CD8-positive, alpha-beta memory T cell (primary cell): ENCODE results near the gene SLC27A5. TPM values are rescaled to one million over a fixed set of nuclear protein-coding genes. Genes with fewer than 3 reads are reported as not detected.

Experiments
- CTCF ChIA-PET: fragments of 350-600 bp; sonication (Branson Sonifier 250); formaldehyde crosslinking; loops from one replicate; lab custom pipeline; 2021; ENCODE audit warnings: antibody characterized with exemption; lab: Charles Lee
- POLR2A ChIA-PET: fragments of 350-600 bp; sonication (Branson Sonifier 250); formaldehyde crosslinking; loops from one replicate; lab custom pipeline; 2021; ENCODE audit warnings: antibody characterized with exemption; lab: Charles Lee
- DNase-seq, 5 donors: peaks; one replicate each; pipeline versions ENCODE4 v3.0.0 to v3.0.0-alpha.2; 2020 to 2022; ENCODE audit warnings: mixed read lengths in 1 of 5
- H3K27ac ChIP-seq: one replicate; pipeline ENCODE4 v1.7.0; 2013; ENCODE audit warnings: low read depth, mild to moderate bottlenecking, low read length, moderate library complexity
- H3K27me3 ChIP-seq: 2 replicates; pipeline ENCODE4 v1.7.0; 2013; ENCODE audit warnings: low read length, mild to moderate bottlenecking; ENCODE audit not compliant: insufficient read depth, poor library complexity, severe bottlenecking
- H3K36me3 ChIP-seq: 2 replicates; pipeline ENCODE4 v1.7.0; 2013; ENCODE audit warnings: mild to moderate bottlenecking, low read length, moderate library complexity; ENCODE audit not compliant: insufficient read depth
- H3K4me1 ChIP-seq: 2 replicates; pipeline ENCODE4 v1.7.0; 2013; ENCODE audit warnings: mild to moderate bottlenecking, low read length, moderate library complexity; ENCODE audit not compliant: insufficient read depth
- H3K4me3 ChIP-seq: 2 replicates; pipeline ENCODE4 v1.7.0; 2013; ENCODE audit warnings: mild to moderate bottlenecking, low read length
- H3K9me3 ChIP-seq: 2 replicates; pipeline ENCODE4 v1.7.0; 2013; ENCODE audit warnings: mild to moderate bottlenecking, low read length
- H3K27ac Mint-ChIP-seq, 8 donors: one replicate each; pipeline ENCODE4 v1.8.0; 2020 to 2021; ENCODE audit warnings: mixed read lengths in 8 of 8, mild to moderate bottlenecking in 6 of 8, inconsistent platforms in 3 of 8, moderate library complexity in 3 of 8
- H3K27me3 Mint-ChIP-seq, 2 donors: one replicate each; pipeline ENCODE4 v1.8.0; 2020 to 2021; ENCODE audit warnings: mixed read lengths in 2 of 2, mild to moderate bottlenecking in 1 of 2, moderate library complexity in 1 of 2
- H3K36me3 Mint-ChIP-seq, 3 donors: one replicate each; pipeline ENCODE4 v1.8.0; 2020 to 2021; ENCODE audit warnings: mixed read lengths in 3 of 3, inconsistent platforms in 1 of 3, mild to moderate bottlenecking in 1 of 3
- H3K4me1 Mint-ChIP-seq, 3 donors: one replicate each; pipeline ENCODE4 v1.8.0; 2020 to 2021; ENCODE audit warnings: mixed read lengths in 3 of 3, inconsistent platforms in 1 of 3, mild to moderate bottlenecking in 1 of 3
- H3K4me3 Mint-ChIP-seq, 7 donors: one replicate each; pipeline ENCODE4 v1.8.0; 2020 to 2021; ENCODE audit warnings: mixed read lengths in 7 of 7, mild to moderate bottlenecking in 6 of 7, moderate library complexity in 4 of 7, inconsistent platforms in 2 of 7
- H3K9me3 Mint-ChIP-seq, 5 donors: one replicate each; pipeline ENCODE4 v1.8.0; 2020 to 2022; ENCODE audit warnings: mixed read lengths in 5 of 5, mild to moderate bottlenecking in 3 of 5, moderate library complexity in 2 of 5, inconsistent platforms in 1 of 5
- polyA plus RNA-seq: library from polyadenylated mRNA; unstranded; fragments of 300-500 nt; fragmentation: Illumina TruSeq; gene quantifications from one replicate; pipeline ENCODE4 v1.2.3, GENCODE V29; 2021
- total RNA-seq, 2 experiments: library from RNA; stranded (reverse); gene quantifications; one replicate each; pipeline ENCODE4 v1.2.3, GENCODE V29; 2021

SLC27A5 gene
- total and polyA plus RNA-seq, 3 experiments from 2014 or later, result 16.1 to 25.9 (median 19.1) TPM

DNA sequence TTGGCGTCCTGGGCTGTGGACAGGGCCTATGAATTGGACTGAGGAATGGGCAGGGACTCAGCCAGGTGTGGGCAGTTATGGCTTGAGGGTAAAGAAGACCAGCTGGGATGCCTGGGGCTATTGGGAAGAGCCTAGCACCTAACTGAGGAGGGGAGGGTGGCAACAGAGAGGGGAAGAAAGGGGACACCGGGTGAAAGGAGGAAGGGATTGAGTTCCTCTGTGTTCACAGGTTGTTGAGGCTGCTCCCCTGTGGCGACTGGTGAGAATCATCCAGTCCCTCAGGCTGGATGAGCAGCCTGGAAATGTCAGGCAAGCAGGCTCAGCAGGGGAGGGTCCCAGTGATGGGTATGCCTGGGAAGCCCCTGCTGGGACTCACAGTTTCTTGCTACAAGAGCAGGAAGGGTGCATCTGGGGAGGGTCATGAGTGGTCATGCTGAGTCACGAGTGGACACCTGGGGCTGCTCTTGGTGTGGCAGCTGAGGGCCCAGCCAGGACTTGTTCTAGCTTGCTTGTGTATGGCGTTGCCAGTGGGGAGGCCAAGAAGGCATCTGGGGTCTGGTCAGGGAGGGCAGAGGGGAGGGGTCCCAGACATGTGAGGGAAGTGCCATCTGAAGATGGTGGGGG is 43.5 kb downstream of the SLC27A5 start:
- Mint-ChIP-seq H3K9me3 (no peaks in the 10 kb centered on the region), H3K27ac (peak overlapping the region in 7 of 8 donors; percentile 40 to 92 (median 81)), H3K27me3 (peaks cover 0 to 2% of the 10 kb centered on the region in 2 donors), H3K4me3 (peak overlapping the region; percentile 84 to 88 (median 85)), H3K4me1 (peaks cover 22 to 28% (median 25%) of the 10 kb centered on the region in 3 donors), H3K36me3 (peaks cover 0 to 43% (median 0%) of the 10 kb centered on the region in 3 donors)
- no peak for DNase-seq
- H3K27ac ChIP-seq, result no peak overlapping the region
- peaks cover 18% of the 10 kb centered on the region for H3K36me3 ChIP-seq
- no peak overlapping the region for H3K4me3 ChIP-seq
- ChIA-PET CTCF (no interaction called here), POLR2A (no interaction called here)
- H3K27me3 ChIP-seq, result no peaks in the 10 kb centered on the region
- H3K9me3 ChIP-seq, result no peaks in the 10 kb centered on the region
- H3K4me1 ChIP-seq, result peaks cover 13% of the 10 kb centered on the region

DNA sequence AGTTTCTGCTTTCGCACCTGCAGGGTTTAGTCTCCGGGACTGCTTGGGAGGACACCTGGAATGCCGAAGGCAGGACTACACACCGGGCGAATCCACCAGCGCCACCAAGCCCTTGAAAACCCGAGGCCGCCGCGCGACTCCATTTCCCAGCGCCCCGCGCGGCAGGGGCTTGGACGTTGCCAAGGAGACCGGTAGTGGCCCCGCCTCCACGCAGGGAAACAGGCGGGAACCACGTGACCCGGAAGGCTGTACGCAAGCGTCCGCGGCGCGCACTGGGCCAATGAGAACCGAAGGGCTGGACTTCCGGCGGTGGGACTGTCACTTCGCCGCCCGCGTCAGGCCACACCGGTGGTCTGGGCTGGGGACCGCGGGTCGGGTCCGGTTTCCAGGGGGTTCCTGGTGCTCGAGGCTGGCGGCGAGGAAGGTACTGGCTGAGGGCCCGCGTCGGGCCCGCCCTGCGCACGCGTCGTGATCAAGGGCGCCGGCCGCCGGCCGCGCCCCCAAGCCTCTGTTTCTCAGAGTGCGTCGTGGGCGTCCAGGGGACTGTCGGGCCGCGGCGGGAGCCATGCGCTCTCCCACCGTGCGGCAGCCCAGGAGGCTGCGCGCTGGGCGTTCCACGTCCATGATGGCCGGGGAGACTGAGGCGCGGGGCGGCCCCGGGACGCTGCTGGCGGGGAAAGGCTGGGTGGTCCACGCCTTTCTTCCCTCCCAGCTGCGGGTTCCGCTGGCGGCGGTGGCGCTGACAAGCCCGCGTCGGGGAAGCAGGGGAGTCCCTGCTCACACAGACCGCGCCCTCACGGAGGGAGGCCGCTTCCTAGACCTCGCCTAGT is 44.8 kb downstream of the SLC27A5 start, which contains the start of gene ZNF324:
Gene ZNF324 (plus strand): TSS at position 321 of the 830 bp plus-strand sequence. CDS start 2,106 bp downstream, outside the sequence.
- ChIA-PET CTCF (interaction anchor here (1.2 kb wide), 1 partner anchor 53 kb away, joined by 3 read pairs; the partner anchor contains the start of gene ZBTB45), POLR2A (no interaction called here)
- peaks cover 0 to 31% (median 0%) of the 10 kb centered on the region in 3 donors for H3K36me3 Mint-ChIP-seq
- DNase-seq, result peak; percentile 94 to 98 (median 97)
- Histone ChIP-seq H3K36me3 (peaks cover 6% of the 10 kb centered on the region), H3K9me3 (no peaks in the 10 kb centered on the region), H3K27ac (peak within 1 kb of the TSS; percentile 96), H3K4me1 (peaks cover 13% of the 10 kb centered on the region), H3K27me3 (no peaks in the 10 kb centered on the region), H3K4me3 (peak within 1 kb of the TSS; percentile 81)
- H3K27me3 Mint-ChIP-seq, result peaks cover 0 to 2% of the 10 kb centered on the region in 2 donors
- H3K4me3 Mint-ChIP-seq, result peak within 1 kb of the TSS; percentile 84 to 94 (median 86)
- no peaks in the 10 kb centered on the region for H3K9me3 Mint-ChIP-seq
- H3K27ac Mint-ChIP-seq, result peak within 1 kb of the TSS; percentile 73 to 96 (median 90)
- H3K4me1 Mint-ChIP-seq, result peaks cover 22 to 28% (median 25%) of the 10 kb centered on the region in 3 donors

DNA sequence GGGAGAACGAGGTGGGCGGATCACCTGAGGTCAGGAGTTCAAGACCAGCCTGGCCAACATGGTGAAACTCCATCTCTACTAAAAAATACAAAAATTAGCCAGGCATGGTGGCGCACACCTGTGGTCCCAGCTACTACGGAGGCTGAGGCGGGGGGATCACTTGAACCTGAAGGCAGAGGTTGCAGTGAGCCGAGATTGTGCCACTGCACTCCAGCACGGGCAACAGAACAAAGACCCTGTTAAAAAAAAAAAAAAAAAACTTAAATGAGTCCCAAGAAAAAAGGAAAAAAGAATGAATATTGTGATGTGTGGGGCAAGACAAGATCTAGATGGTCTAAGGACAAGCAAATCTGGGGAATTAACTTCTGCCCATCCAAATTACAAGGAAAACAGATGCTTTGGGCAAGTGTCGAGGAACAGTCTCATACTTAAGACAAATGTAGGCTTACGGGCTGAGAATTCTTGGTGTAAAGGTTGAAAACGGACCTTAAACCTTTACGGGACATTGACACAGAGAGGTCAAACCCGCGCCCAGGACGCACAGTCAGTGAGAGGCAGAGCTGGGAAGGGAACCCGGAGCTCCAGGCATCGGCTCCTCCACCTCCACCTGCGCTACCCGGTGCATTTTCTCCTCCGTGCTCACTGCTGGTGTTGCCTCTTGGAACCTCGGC is 45.6 kb downstream of the SLC27A5 start:
- ChIA-PET CTCF (interaction anchor here (1.1 to 1.2 kb wide), 2 partner anchors 48 to 54 kb away, joined by 3 read pairs; partner anchors contain the start of gene ZBTB45), POLR2A (no interaction called here)
- no peak for DNase-seq
- H3K4me1 Mint-ChIP-seq, result peaks cover 22 to 28% (median 25%) of the 10 kb centered on the region in 3 donors
- peak overlapping the region in 7 of 8 donors; percentile 77 to 96 (median 90) for H3K27ac Mint-ChIP-seq
- H3K36me3 Mint-ChIP-seq, result peaks cover 0 to 26% (median 0%) of the 10 kb centered on the region in 3 donors
- H3K27me3 Mint-ChIP-seq, result peaks cover 0 to 2% of the 10 kb centered on the region in 2 donors
- peak overlapping the region; percentile 84 to 94 (median 86) for H3K4me3 Mint-ChIP-seq
- H3K9me3 Mint-ChIP-seq, result no peaks in the 10 kb centered on the region
- Histone ChIP-seq H3K9me3 (no peaks in the 10 kb centered on the region), H3K4me3 (peak overlapping the region; percentile 81), H3K36me3 (peaks cover 5% of the 10 kb centered on the region), H3K27me3 (no peaks in the 10 kb centered on the region), H3K27ac (peak overlapping the region; percentile 6), H3K4me1 (peaks cover 13% of the 10 kb centered on the region)

DNA sequence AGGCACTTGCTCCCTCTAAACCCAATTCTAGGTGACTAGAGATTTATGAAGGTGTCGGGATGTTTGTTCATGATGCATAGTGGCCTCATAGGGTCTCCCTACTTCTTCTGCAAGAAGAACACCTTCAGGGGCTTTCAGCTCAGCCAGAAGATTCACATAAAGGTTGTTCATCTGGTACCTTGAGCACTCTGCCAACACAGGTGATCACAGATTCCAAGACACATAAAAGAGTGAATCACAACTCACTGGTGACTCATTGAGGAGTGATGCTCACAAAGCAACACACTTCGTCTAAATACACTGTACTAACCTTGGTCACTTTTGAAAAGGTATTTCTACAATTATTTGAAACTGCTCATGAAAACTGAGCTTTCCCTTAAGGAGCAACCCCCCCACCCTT is 51.8 kb downstream of the SLC27A5 start:
- Mint-ChIP-seq H3K4me3 (no peak overlapping the region), H3K27ac (no peak overlapping the region), H3K4me1 (peaks cover 0 to 1% (median 0%) of the 10 kb centered on the region in 3 donors), H3K27me3 (peaks cover 0 to 2% of the 10 kb centered on the region in 2 donors), H3K36me3 (peaks cover 0 to 20% (median 9%) of the 10 kb centered on the region in 3 donors), H3K9me3 (no peaks in the 10 kb centered on the region)
- Histone ChIP-seq H3K4me1 (no peaks in the 10 kb centered on the region), H3K27me3 (no peaks in the 10 kb centered on the region), H3K9me3 (no peaks in the 10 kb centered on the region), H3K4me3 (no peak overlapping the region), H3K36me3 (no peaks in the 10 kb centered on the region), H3K27ac (no peak overlapping the region)
- DNase-seq, result no peak
- ChIA-PET POLR2A (no interaction called here), CTCF (no interaction called here)

DNA sequence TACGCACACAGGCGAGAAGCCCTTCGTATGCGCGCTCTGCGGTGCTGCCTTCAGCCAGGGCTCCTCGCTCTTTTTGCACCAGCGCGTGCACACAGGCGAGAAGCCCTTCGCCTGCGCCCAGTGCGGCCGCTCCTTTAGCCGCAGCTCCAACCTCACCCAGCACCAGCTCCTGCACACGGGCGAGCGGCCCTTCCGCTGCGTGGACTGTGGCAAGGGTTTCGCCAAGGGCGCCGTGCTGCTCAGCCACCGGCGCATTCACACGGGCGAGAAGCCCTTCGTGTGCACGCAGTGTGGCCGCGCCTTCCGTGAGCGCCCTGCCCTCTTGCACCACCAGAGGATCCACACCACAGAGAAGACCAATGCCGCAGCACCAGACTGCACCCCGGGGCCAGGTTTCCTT is 55.7 kb downstream of the SLC27A5 start:
- DNase-seq, result no peak
- H3K36me3 Mint-ChIP-seq, result peaks cover 0 to 34% (median 9%) of the 10 kb centered on the region in 3 donors
- ChIA-PET POLR2A (no interaction called here), CTCF (no interaction called here)
- H3K4me3 Mint-ChIP-seq, result no peak overlapping the region
- H3K27ac Mint-ChIP-seq, result no peak overlapping the region
- H3K27me3 ChIP-seq, result no peaks in the 10 kb centered on the region
- no peak overlapping the region for H3K4me3 ChIP-seq
- peaks cover 1% of the 10 kb centered on the region for H3K4me1 ChIP-seq
- H3K9me3 ChIP-seq, result no peaks in the 10 kb centered on the region
- no peaks in the 10 kb centered on the region for H3K9me3 Mint-ChIP-seq
- H3K36me3 ChIP-seq, result peaks cover 3% of the 10 kb centered on the region
- peaks cover 0 to 3% of the 10 kb centered on the region in 2 donors for H3K27me3 Mint-ChIP-seq
- peaks cover 9 to 19% (median 14%) of the 10 kb centered on the region in 3 donors for H3K4me1 Mint-ChIP-seq
- H3K27ac ChIP-seq, result no peak overlapping the region

DNA sequence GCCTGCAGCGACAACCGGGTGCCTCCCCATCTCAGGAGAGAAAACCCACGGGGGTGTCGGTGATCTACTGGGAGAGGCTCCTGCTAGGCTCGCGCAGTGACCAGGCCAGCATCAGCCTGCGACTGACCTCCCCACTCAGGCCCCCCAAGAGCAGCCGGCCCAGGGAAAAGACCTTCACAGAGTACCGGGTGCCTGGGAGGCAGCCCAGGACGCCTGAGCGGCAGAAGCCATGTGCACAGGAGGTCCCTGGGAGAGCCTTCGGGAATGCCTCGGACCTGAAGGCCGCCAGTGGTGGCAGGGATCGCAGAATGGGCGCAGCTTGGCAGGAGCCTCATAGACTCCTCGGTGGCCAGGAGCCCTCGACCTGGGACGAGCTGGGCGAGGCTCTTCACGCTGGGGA is 56.5 kb downstream of the SLC27A5 start:
- Mint-ChIP-seq H3K27me3 (peaks cover 0 to 3% of the 10 kb centered on the region in 2 donors), H3K36me3 (peaks cover 0 to 34% (median 9%) of the 10 kb centered on the region in 3 donors), H3K9me3 (no peaks in the 10 kb centered on the region), H3K4me1 (peaks cover 17 to 24% (median 20%) of the 10 kb centered on the region in 3 donors), H3K27ac (no peak overlapping the region), H3K4me3 (peak overlapping the region in 2 of 7 donors; percentile 42 to 65)
- no peaks in the 10 kb centered on the region for H3K27me3 ChIP-seq
- peaks cover 3% of the 10 kb centered on the region for H3K36me3 ChIP-seq
- ChIA-PET CTCF (no interaction called here), POLR2A (no interaction called here)
- no peak overlapping the region for H3K27ac ChIP-seq
- DNase-seq, result no peak
- peaks cover 6% of the 10 kb centered on the region for H3K4me1 ChIP-seq
- H3K4me3 ChIP-seq, result no peak overlapping the region
- no peaks in the 10 kb centered on the region for H3K9me3 ChIP-seq

DNA sequence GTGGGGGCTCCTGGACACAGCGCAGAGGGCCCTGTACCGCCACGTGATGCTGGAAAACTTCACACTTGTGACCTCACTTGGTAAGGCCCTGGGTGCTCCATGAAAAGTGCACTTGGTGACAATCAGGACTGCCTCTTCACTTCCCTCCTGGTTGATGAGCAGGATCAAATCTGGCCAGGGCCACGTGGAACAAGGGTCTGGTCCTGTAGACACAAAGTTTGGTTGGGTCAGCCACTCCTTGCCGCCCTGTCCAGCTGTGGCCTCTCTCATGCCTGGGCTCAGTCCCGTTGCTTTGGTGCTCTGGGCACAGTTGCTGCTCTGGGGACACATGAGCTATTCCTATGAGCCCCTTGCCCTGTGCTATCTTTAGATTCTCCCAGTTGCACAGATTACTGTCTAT is 58.0 kb downstream of the SLC27A5 start:
- H3K36me3 ChIP-seq, result peaks cover 3% of the 10 kb centered on the region
- peaks cover 10 to 11% of the 10 kb centered on the region in 2 donors for H3K27me3 Mint-ChIP-seq
- DNase-seq, result no peak
- H3K4me3 ChIP-seq, result no peak overlapping the region
- no peaks in the 10 kb centered on the region for H3K27me3 ChIP-seq
- H3K9me3 Mint-ChIP-seq, result peaks cover 0 to 6% (median 0%) of the 10 kb centered on the region in 5 donors
- peak overlapping the region in 6 of 7 donors; percentile 8 to 79 (median 60) for H3K4me3 Mint-ChIP-seq
- no peaks in the 10 kb centered on the region for H3K9me3 ChIP-seq
- H3K36me3 Mint-ChIP-seq, result peaks cover 0 to 34% (median 8%) of the 10 kb centered on the region in 3 donors
- no peak overlapping the region for H3K27ac Mint-ChIP-seq
- H3K27ac ChIP-seq, result no peak overlapping the region
- H3K4me1 ChIP-seq, result peaks cover 6% of the 10 kb centered on the region
- peaks cover 18 to 23% (median 20%) of the 10 kb centered on the region in 3 donors for H3K4me1 Mint-ChIP-seq
- POLR2A ChIA-PET, result no interaction called here
- CTCF ChIA-PET, result no interaction called here
